Ectodermal cell (in vitro differentiated cells): ENCODE data around the gene ERC2.

Source experiments
- H3K27ac ChIP-seq: 2 replicates; pipeline ENCODE4 v1.7.0; 2013; ENCODE audit warnings: mild to moderate bottlenecking, low read depth, low read length; ENCODE audit not compliant: insufficient read depth, poor library complexity, severe bottlenecking
- H3K27me3 ChIP-seq: 2 replicates; pipeline ENCODE4 v1.7.0; 2013; ENCODE audit warnings: mild to moderate bottlenecking, low read length; ENCODE audit not compliant: insufficient read depth, control insufficient read depth, poor library complexity, severe bottlenecking
- H3K36me3 ChIP-seq: one replicate; pipeline ENCODE4 v1.7.0; 2013; ENCODE audit warnings: low read length; ENCODE audit not compliant: control insufficient read depth, insufficient read depth
- H3K4me1 ChIP-seq: one replicate; pipeline ENCODE4 v1.7.0; 2013; ENCODE audit warnings: low read length; ENCODE audit not compliant: control insufficient read depth, insufficient read depth
- H3K4me3 ChIP-seq: 2 replicates; pipeline ENCODE4 v1.7.0; 2013; ENCODE audit warnings: low read depth, low read length, control low read depth; ENCODE audit not compliant: insufficient read depth
- H3K9me3 ChIP-seq: 2 replicates; pipeline ENCODE4 v1.7.0; 2013; ENCODE audit warnings: mild to moderate bottlenecking, low read length, moderate library complexity; ENCODE audit not compliant: control insufficient read depth
- WGBS, 2 experiments: methylation state at CpG; one replicate each; pipeline ENCODE4 v1.1.7; 2013; ENCODE audit warnings: missing lambda C conversion rate in 2 of 2; 5-methylcytosine and 5-hydroxymethylcytosine counted together

The ERC2 gene

DNA sequence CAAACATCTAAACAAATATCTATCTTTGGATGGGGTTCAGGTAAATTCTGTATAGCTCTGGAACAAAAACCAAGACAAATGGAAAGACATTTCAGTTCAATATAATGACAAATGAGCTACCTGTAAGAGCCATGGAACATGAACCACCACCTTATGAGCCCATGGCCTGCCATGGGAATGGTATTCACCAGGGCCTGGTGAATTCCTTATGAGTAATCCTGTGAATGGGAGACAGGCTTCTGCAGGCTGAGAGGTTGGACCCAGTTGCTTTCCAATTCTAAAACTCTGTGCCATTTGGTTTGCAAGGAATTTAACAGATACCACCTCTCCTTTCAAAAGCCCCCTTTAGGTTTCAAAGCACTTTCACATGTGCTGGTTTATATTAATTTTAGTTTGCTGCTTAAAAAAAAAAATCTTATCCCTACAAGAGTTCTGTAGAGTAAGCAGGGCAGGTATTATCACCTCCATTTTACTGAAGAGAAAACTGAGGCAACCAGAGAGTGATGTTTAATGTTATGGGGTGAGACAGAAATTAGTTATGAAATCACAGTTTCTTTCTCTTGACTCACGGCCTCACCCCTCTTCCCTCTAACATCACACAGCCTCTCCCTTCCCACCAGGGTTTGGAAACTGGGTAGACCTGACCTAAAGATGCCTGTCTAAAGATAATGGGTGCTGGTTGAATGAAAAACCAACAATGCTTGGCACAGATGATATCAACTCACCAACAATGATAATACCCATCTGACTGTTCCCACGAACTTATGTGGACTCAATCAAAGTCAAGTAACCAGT is 583.6 kb downstream of the ERC2 start:
- WGBS, 2 experiments = 86 to 87% methylated on average over 1 of the region's 2 CpGs
- H3K36me3 ChIP-seq = no peaks in the 10 kb centered on the region
- no peaks in the 10 kb centered on the region for H3K27me3 ChIP-seq
- H3K27ac ChIP-seq = no peak overlapping the region
- H3K4me3 ChIP-seq = no peak overlapping the region
- peaks cover 13% of the 10 kb centered on the region for H3K4me1 ChIP-seq
- H3K9me3 ChIP-seq = no peaks in the 10 kb centered on the region

DNA sequence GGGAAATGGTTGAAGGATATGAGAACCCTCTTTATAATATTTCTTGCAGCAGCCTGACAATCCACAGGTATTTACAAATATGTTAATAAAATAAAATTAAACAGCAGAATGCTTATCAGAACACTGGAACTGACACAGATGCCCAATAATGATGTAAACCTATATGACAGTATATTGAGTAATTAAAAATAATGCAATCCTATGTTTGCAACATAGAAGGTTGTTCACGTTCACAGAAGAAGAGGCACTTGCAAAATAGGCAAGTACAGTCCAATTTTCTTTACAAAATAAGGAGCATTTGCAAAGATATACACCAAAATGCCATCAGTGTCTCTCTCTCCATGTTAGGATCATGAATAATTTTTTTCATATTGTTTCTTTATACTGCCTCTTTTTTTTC is 584.2 kb downstream of the ERC2 start:
- no peak overlapping the region for H3K27ac ChIP-seq
- WGBS, 2 experiments = 92 to 94% methylated on average over 1 of the region's 1 CpG
- peaks cover 13% of the 10 kb centered on the region for H3K4me1 ChIP-seq

DNA sequence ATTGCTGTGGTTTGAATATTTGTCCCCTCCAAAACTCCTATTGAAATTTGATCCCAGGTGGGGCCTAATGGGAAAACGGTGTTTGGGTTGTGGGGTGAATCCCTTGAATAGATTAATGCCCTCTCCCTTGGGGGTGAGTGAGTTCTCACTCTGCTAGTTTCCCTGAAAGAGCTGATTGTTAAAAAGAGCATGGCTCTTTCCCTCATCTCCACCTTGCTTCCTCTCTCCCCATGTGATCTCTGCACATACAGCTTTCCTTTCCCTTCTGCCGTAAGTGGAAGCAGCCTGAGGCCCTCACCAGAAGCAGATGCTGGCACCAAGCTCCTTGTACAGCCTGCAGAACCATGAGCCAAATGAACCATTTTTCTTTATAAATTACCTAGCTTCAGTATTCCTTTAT is 586.3 kb downstream of the ERC2 start:
- H3K27me3 ChIP-seq = no peaks in the 10 kb centered on the region
- H3K4me1 ChIP-seq = peaks cover 4% of the 10 kb centered on the region
- no peak overlapping the region for H3K4me3 ChIP-seq
- no peaks in the 10 kb centered on the region for H3K9me3 ChIP-seq
- WGBS, 2 experiments = 15 to 29% methylated on average over 2 of the region's 2 CpGs
- no peaks in the 10 kb centered on the region for H3K36me3 ChIP-seq
- no peak overlapping the region for H3K27ac ChIP-seq

More for the DNA sequence above, 584.2 kb downstream of the ERC2 start:
- Histone ChIP-seq H3K36me3 (no peaks in the 10 kb centered on the region), H3K9me3 (no peaks in the 10 kb centered on the region), H3K4me3 (no peak overlapping the region), H3K27me3 (no peaks in the 10 kb centered on the region)

DNA sequence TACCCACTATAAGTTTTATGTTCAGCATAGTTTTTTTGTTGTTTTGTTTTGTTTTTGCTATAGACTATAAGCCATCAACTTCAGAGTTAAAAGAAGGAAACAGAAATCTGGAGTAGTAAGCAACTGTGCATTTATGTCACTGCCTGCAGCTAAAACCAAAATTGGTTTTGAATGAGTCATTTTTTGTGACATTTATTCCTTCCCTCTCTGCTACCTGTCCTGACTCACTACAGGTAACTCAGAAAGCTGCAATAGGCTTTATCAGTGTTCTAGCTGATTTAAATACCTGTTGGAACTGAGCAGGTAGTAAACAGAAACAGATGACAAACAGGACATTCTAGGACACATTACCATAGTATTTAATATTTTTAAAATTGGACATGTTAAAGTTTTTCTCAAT is 587.9 kb downstream of the ERC2 start:
- Histone ChIP-seq H3K27ac (no peak overlapping the region), H3K4me3 (no peak overlapping the region), H3K9me3 (no peaks in the 10 kb centered on the region), H3K4me1 (peaks cover 4% of the 10 kb centered on the region), H3K36me3 (no peaks in the 10 kb centered on the region), H3K27me3 (no peaks in the 10 kb centered on the region)

DNA sequence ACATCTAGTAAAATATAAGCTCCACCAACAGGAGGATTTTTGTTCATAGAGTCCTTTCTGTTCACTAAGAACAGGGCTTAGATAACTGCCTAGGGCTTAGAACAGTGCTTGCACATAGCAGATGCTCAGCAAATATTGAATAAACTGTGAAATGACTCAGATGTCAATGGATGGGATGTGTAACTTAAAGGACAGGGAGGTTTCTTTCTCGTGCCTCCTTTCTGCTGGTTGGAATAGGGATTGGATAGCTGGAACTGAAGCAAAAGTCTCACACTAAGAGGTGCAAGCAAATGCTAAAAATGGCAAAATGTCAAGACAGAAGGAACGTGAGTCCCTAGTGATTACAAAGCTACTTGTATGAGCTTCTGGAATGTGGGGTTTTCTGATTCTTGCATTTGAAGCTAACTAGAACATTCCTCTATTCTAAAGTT is 588.4 kb downstream of the ERC2 start:
- Histone ChIP-seq H3K4me3 (no peak overlapping the region), H3K27ac (no peak overlapping the region), H3K36me3 (no peaks in the 10 kb centered on the region), H3K27me3 (no peaks in the 10 kb centered on the region), H3K4me1 (peaks cover 5% of the 10 kb centered on the region), H3K9me3 (no peaks in the 10 kb centered on the region)
- 59 to 63% methylated on average over 2 of the region's 2 CpGs for WGBS, 2 experiments

DNA sequence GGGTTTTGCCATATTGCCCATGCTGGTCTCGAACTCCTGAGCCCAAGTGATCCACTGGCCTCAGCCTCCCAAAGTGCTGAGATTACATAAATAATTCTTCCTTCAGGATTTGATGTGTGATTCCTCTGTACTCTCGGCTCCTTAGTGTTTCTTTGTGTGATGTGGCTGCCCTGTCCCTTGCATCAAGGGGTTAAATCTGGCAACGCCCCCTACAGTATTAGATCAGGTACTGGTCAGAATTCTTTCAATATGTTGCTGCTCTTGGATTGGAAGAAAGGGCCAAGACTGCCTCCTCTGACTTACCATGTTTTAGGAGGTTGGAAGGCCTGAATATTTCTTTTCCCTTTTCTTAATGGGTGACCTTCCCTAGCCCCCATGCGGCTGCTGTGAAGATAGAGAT is 590.6 kb downstream of the ERC2 start:
- Histone ChIP-seq H3K9me3 (no peaks in the 10 kb centered on the region), H3K27ac (no peak overlapping the region), H3K27me3 (no peaks in the 10 kb centered on the region), H3K36me3 (no peaks in the 10 kb centered on the region), H3K4me3 (no peak overlapping the region), H3K4me1 (peaks cover 7% of the 10 kb centered on the region)
- 85% methylated on average over 3 of the region's 4 CpGs for WGBS, 2 experiments

DNA sequence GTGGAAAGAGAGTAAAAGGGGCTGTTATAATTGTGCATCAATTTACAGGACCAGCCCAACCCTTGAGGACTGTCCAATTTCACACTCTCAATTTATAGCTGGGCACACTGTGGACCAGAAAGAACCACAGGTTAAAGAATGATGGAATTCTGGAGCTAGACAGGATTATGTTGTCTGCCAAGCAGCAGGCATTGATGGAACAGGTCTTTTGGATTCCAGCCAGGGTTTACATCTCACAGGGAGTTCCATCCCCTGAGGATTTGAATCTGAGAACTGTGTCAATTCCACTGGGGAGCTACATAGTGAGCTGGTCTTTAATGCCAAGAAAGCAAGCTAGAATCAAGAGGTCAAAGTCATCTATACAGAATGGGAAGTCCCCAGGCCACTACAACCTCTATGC is 591.7 kb downstream of the ERC2 start:
- no peak overlapping the region for H3K27ac ChIP-seq
- no peaks in the 10 kb centered on the region for H3K9me3 ChIP-seq
- peaks cover 7% of the 10 kb centered on the region for H3K4me1 ChIP-seq
- no peaks in the 10 kb centered on the region for H3K27me3 ChIP-seq
- no peaks in the 10 kb centered on the region for H3K36me3 ChIP-seq
- H3K4me3 ChIP-seq = no peak overlapping the region

DNA sequence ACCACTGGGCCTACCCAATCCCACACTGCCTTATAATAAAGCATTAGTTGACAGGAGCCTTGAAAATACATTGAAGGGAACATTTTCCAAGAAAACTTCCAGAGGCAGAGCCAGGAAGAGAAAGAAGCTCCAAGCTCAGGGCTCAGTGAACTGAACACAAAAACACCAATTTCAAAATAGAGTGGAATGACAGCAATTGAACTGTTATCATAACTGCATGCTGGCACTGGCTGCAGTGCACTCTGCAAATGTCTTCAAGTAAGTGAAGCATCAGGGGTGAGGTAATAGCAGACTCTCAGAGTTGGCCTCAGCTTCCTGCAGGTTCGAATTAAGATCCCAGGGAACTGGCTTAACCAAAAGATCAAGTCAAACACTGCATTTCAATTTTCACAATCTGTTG is 593.2 kb downstream of the ERC2 start:
- Histone ChIP-seq H3K36me3 (no peaks in the 10 kb centered on the region), H3K4me3 (no peak overlapping the region), H3K27ac (no peak overlapping the region), H3K9me3 (no peaks in the 10 kb centered on the region), H3K4me1 (peaks cover 7% of the 10 kb centered on the region), H3K27me3 (no peaks in the 10 kb centered on the region)
- WGBS, 2 experiments = 89% methylated on average over 1 of the region's 1 CpG

DNA sequence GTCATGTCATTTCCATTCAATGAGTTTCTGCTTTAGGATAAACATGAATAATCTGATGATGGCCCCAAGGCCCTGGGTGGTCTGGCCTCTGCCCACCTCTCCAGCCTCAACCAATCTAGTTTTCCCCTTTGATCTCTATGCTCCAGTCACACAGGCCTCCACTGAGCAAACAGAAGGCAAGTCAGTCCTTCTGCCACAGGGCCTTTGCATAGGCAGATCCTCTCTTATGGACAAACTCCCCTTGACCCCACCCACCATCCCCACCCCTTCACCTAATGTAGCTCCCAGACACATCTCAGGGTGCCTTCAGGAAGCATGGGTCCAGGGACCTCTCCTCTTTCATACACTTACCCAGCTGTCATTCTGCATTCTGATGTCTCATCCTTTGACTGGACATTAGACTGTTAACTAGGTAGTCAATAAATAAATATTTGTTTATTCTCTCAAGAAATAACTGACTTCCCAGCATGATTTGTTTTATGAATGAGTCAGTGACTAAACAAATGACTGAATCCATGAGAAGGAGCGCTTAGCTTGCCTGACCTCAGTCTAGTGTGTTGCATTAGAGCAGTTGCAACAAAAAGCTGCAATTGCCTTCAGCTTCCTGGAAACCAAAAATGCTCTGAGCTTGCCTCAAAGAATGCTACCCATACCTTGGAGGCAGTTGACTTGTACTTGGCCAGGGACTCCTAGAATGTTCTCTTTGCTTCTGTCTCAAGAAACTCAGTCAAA is 594.6 kb downstream of the ERC2 start:
- Histone ChIP-seq H3K4me1 (peaks cover 7% of the 10 kb centered on the region), H3K9me3 (no peaks in the 10 kb centered on the region), H3K27me3 (no peaks in the 10 kb centered on the region), H3K36me3 (no peaks in the 10 kb centered on the region), H3K27ac (no peak overlapping the region), H3K4me3 (no peak overlapping the region)
- 94 to 99% methylated on average over 1 of the region's 1 CpG for WGBS, 2 experiments

DNA sequence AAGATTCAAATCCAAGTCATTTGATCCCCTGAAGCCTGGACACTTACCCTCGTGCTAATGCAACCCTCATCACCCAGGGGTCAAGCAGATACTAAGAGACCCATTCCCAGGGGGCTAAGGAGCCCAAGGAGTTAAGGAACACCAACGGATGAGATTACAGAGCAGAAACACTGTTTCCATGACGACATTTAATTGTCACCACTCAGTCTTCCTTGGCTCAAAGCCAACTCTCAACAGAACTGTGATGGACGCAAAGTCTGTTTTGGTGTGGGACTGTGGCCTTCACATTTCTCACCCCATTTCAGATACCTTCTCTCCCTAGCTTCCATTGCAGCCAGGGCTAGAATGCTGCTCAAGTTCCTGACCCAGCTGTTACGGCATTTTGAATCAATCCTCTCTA is 597.7 kb downstream of the ERC2 start:
- Histone ChIP-seq H3K4me3 (no peak overlapping the region), H3K9me3 (no peaks in the 10 kb centered on the region), H3K4me1 (peaks cover 7% of the 10 kb centered on the region), H3K27me3 (no peaks in the 10 kb centered on the region), H3K36me3 (no peaks in the 10 kb centered on the region), H3K27ac (no peak overlapping the region)
- WGBS, 2 experiments = 87 to 88% methylated on average over 5 of the region's 5 CpGs
